ENCODE data around the gene SERPINI1.

The SERPINI1 gene

DNA sequence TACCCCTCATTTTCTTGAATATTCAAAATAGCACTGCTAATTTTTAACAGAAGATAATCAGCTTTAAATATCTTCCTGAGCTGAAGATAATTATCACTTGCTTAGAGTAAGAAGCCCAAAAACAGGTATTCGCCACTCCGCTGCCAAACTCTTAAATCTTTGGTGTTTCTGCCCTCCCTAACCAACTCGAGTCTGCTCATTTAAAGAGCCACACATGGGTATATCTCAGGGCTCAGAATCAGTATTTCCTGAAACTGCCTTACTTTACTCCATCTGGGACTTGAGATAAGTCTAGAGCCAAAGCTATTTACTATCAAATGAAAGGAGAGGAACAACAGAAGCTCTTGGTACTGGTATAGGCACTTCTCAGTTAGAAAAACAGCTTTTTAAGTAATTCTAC is 11.6 kb upstream of the SERPINI1 start:
- TF ChIP-seq CTCF (conservative IDR thresholded peaks at IDR 0.05; ENCODE audit: low read depth, low read length): no peak
- no peak overlapping the region for H3K4me3 ChIP-seq (ENCODE audit: low read depth, low read length)
- no peak for DNase-seq (ENCODE audit: low read depth)

- peak; percentile 83 for DNase-seq (ENCODE audit: low read depth)
- TF ChIP-seq CTCF (conservative IDR thresholded peaks at IDR 0.05; ENCODE audit: low read depth, low read length): no peak
- no peak overlapping the region for H3K4me3 ChIP-seq (ENCODE audit: low read depth, low read length)
These were observed 7.3 kb upstream of the SERPINI1 start for GRCh38 chr3:167728176-167728575.

DNA sequence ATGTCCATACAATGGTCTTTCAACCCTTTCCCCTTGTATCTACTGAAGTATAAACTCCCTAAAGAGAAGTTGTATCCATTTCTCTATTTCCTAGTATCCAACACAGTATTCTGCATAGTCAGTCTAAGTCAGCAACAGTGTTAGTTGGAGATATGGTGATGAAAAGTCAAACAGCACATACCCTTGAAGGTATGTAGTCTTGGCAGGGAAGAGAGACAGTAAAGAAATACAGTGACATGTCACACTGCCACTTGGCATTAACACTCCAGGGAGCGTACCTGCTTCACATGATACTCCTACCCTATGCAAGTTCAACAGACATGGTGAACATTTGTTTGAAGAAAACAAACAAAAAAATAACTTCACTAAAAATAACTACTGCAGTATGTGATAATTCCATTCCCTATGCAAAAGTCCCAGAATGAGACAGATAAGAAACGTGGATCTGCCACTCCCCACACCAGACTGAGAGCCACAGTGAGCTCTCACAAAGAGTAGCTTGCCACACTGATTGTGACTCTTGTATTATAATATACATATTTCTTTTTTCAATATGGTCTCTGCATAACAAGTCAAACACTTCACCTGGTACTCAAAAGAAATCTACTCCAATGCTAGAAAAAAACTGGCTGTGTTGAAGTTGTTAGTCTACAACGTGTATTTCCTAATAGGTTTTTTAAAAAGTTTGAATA is 6.7 kb upstream of the SERPINI1 start:
- H3K4me3 ChIP-seq (ENCODE audit: low read depth, low read length): no peak overlapping the region
- DNase-seq (ENCODE audit: low read depth): no peak
- no peak for TF ChIP-seq CTCF (conservative IDR thresholded peaks at IDR 0.05; ENCODE audit: low read depth, low read length)

DNA sequence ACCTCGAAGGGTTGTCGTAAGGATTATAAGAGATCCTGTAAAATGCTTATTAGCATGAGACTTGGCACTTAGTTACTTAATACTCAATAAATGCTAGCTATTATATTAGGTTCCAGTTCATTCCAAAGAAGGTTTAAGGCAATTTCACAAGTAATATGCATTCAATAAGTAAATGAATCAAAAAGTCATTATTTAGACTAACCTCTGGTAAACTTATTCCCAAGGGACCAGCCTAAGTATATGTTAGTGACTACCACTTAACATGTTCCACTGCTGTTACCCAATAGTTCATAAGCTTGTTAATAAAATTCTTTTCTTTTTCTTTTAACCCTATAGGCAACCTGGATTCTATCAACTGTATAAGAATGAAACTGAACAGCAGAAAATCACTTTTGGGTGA is 5.9 kb upstream of the SERPINI1 start:
- DNase-seq (ENCODE audit: low read depth): no peak
- TF ChIP-seq CTCF (conservative IDR thresholded peaks at IDR 0.05; ENCODE audit: low read depth, low read length): no peak
- H3K4me3 ChIP-seq (ENCODE audit: low read depth, low read length): no peak overlapping the region

- TF ChIP-seq CTCF (conservative IDR thresholded peaks at IDR 0.05; ENCODE audit: low read depth, low read length): no peak
- no peak for DNase-seq (ENCODE audit: low read depth)
- H3K4me3 ChIP-seq (ENCODE audit: low read depth, low read length): no peak overlapping the region
These were observed 4.1 kb upstream of the SERPINI1 start for GRCh38 chr3:167731393-167731792.

GRCh38 chr3:167732313-167733065 is 3.0 kb upstream of the SERPINI1 start:
- TF ChIP-seq CTCF (conservative IDR thresholded peaks at IDR 0.05; ENCODE audit: low read depth, low read length): no peak
- no peak overlapping the region for H3K4me3 ChIP-seq (ENCODE audit: low read depth, low read length)
- DNase-seq (ENCODE audit: low read depth): no peak

Data from choroid plexus epithelial cell (primary cell).